Measurements from ENCODE around the gene CCNO. TPM values are rescaled to one million over a fixed set of nuclear protein-coding genes. Genes with fewer than 3 reads are reported as not detected.

The CCNO gene
- total RNA-seq (not detected), polyA plus RNA-seq (not detected), total RNA-seq (not detected)

DNA sequence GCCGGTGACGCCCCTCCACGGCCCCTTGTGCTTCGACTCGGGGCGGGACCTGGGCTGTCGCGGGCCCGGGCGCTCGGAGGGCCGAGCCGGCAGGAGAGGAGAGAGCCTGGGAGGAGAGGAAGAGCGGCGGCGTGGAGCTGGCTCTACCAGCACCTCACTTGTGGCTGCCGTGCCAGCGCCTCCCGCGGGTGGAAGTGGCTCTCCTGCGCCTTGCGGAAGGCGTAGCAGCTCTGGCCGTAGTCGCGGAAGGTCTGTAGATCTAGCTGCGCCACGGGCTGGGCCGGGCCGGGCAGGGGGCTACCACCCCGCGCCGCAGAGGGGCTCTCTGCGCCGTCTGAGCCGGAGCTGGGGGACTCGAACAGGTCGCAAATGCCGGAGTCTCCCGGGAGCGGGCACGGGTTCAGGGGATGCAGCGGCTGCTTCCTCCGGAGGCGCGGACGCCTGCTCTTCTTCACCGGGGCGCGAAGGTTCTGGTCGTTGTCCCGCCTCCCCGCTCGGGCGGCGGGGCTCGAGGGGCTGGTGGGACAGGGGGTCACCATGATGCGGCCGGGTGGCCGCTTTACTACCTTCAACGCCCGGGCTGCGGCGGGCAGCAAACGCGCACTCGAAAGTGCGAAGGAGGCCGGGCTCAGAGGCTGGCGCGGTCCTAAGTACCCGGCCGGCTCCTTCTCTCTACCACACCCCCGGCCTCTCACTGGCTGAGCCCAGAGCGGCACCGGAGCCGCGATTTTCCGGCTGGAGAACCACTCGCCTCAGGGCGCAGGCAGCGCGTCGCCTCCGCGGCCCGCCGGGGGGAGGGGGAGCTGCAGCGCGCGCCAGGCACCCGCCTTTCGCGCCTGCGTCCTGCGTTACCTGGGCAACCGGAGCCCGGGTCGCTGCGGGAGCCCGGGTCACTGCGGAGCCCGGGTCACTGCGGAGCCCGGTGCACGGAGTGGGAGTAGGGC, at the start of gene CCNO:
TSS of gene CCNO (minus strand) at position 624 of the 944 bp plus-strand sequence. CDS start at position 539, 85 bp downstream.
- Mint-ChIP-seq H3K36me3 (peaks cover 0 to 5% (median 0%) of the 10 kb centered on the region in 5 donors), H3K9me3 (no peaks in the 10 kb centered on the region), H3K27me3 (peaks cover 69 to 87% (median 76%) of the 10 kb centered on the region in 5 donors), H3K27ac (peak within 1 kb of the TSS in 3 of 9 donors; percentile 25 to 41 (median 38)), H3K4me3 (peak within 1 kb of the TSS; percentile 81 to 94 (median 86)), H3K4me1 (peaks cover 19 to 46% (median 29%) of the 10 kb centered on the region in 7 donors)
- peak in 8 of 9 donors; percentile 30 to 76 (median 50) for DNase-seq
- peak within 1 kb of the TSS; percentile 59 for H3K4me3 ChIP-seq (ENCODE audit: low read length)
- no peaks in the 10 kb centered on the region for H3K9me3 ChIP-seq (ENCODE audit: control insufficient read depth in 2 of 3, low read length in 3 of 3)
- H3K36me3 ChIP-seq (ENCODE audit: control insufficient read depth in 2 of 3, insufficient read depth in 3 of 3, low read length in 3 of 3) = no peaks in the 10 kb centered on the region
- ChIA-PET CTCF (interaction anchor here (2.0 kb wide), 1 partner anchor 61 kb away, joined by 7 read pairs; no protein-coding TSS in a partner anchor), POLR2A (no interaction called here)
- H3K4me1 ChIP-seq (ENCODE audit: control insufficient read depth in 2 of 2, insufficient read depth in 2 of 2, low read length in 2 of 2) = peaks cover 22 to 27% of the 10 kb centered on the region in 2 donors
- H3K27me3 ChIP-seq (ENCODE audit: control insufficient read depth in 2 of 2, insufficient read depth in 2 of 2, low read length in 2 of 2) = peaks cover 9 to 35% of the 10 kb centered on the region in 2 donors
- intact Hi-C loops (cut with micrococcal nuclease) = loop anchor here (1.0 to 5.0 kb wide), 6 partner anchors 10 to 921 kb away; partner anchors contain the start of genes CDC20B (in 2 of the 2), ARL15 (in 1 of the 2), DHX29 (in 1 of the 2) and MTREX (in 1 of the 2)
- no peak within 1 kb of the TSS for H3K27ac ChIP-seq (ENCODE audit: low read depth, low read length)
- ATAC-seq = peak; percentile 78

DNA sequence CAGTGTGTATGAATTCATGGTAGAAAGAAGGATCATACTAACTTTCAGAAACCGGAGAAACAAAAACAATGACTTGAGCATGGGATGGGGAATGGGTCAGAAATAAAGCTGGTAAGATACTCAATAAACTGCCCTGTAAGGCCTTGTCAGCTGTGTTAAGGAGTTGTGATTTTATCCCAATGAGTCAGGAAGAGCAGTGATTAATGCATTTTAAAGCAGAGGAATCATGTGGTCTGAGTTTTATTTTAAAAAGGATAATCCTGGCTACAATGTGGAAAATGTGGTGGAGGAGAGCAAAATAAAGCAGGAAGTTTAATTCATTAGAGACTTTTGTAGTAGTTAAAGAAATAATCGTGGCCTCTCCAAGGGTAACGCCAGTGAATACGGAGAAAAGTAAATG, 45.4 kb upstream of the CCNO start:
- DNase-seq (no peak), ATAC-seq (no peak)
- Histone ChIP-seq H3K36me3 (ENCODE audit: control insufficient read depth in 2 of 3, insufficient read depth in 3 of 3, low read length in 3 of 3) (peaks cover 9 to 69% (median 33%) of the 10 kb centered on the region in 3 experiments), H3K27ac (ENCODE audit: low read depth, low read length) (no peak overlapping the region), H3K4me1 (ENCODE audit: control insufficient read depth in 2 of 2, insufficient read depth in 2 of 2, low read length in 2 of 2) (no peaks in the 10 kb centered on the region), H3K27me3 (ENCODE audit: control insufficient read depth in 2 of 2, insufficient read depth in 2 of 2, low read length in 2 of 2) (no peaks in the 10 kb centered on the region), H3K4me3 (ENCODE audit: low read length) (no peak overlapping the region), H3K9me3 (ENCODE audit: control insufficient read depth in 2 of 3, low read length in 3 of 3) (no peaks in the 10 kb centered on the region)
- no peaks in the 10 kb centered on the region for H3K27me3 Mint-ChIP-seq
- peaks cover 20 to 73% (median 51%) of the 10 kb centered on the region in 5 donors for H3K36me3 Mint-ChIP-seq
- no peaks in the 10 kb centered on the region for H3K9me3 Mint-ChIP-seq
- ChIA-PET POLR2A (no interaction called here), CTCF (no interaction called here)
- no peaks in the 10 kb centered on the region for H3K4me1 Mint-ChIP-seq
- H3K27ac Mint-ChIP-seq = no peak overlapping the region
- H3K4me3 Mint-ChIP-seq = no peak overlapping the region
- intact Hi-C loops (cut with micrococcal nuclease) = loop anchor here in 1 of 2 donors (5.0 kb wide), 1 partner anchor 106 kb away; the partner anchor contains the start of gene CDC20B

GRCh38 chr5:55276771-55277170, 43.4 kb upstream of the CCNO start:
- Mint-ChIP-seq H3K4me1 (no peaks in the 10 kb centered on the region), H3K36me3 (peaks cover 24 to 70% (median 48%) of the 10 kb centered on the region in 5 donors)
- CTCF ChIA-PET = no interaction called here

GRCh38 chr5:55258339-55258738, 24.9 kb upstream of the CCNO start:
- no peak overlapping the region for H3K4me3 ChIP-seq (ENCODE audit: low read length)
- no peaks in the 10 kb centered on the region for H3K27me3 ChIP-seq (ENCODE audit: control insufficient read depth in 2 of 2, insufficient read depth in 2 of 2, low read length in 2 of 2)
- Mint-ChIP-seq H3K36me3 (peaks cover 2 to 55% (median 32%) of the 10 kb centered on the region in 5 donors), H3K27me3 (no peaks in the 10 kb centered on the region), H3K4me1 (no peaks in the 10 kb centered on the region), H3K27ac (no peak overlapping the region), H3K9me3 (no peaks in the 10 kb centered on the region), H3K4me3 (no peak overlapping the region)
- intact Hi-C loops (cut with micrococcal nuclease) = loop anchor here in 1 of 2 donors (2.0 kb wide), 1 partner anchor 86 kb away; the partner anchor contains the start of gene CDC20B
- no peak for ATAC-seq
- ChIA-PET CTCF (interaction anchor here (0.6 kb wide), 1 partner anchor 114 kb away, joined by 4 read pairs; no protein-coding TSS in a partner anchor), POLR2A (interaction anchor here (1.4 kb wide), 1 partner anchor 49 kb away, joined by 3 read pairs; the partner anchor contains the start of genes DHX29 and MTREX)
- DNase-seq = no peak
- no peak overlapping the region for H3K27ac ChIP-seq (ENCODE audit: low read depth, low read length)
- H3K9me3 ChIP-seq (ENCODE audit: control insufficient read depth in 2 of 3, low read length in 3 of 3) = no peaks in the 10 kb centered on the region
- H3K36me3 ChIP-seq (ENCODE audit: control insufficient read depth in 2 of 3, insufficient read depth in 3 of 3, low read length in 3 of 3) = peaks cover 0 to 59% (median 4%) of the 10 kb centered on the region in 3 experiments
- no peaks in the 10 kb centered on the region for H3K4me1 ChIP-seq (ENCODE audit: control insufficient read depth in 2 of 2, insufficient read depth in 2 of 2, low read length in 2 of 2)

More at GRCh38 chr5:55276771-55277170, 43.4 kb upstream of the CCNO start:
- ATAC-seq (no peak), DNase-seq (no peak)
- H3K4me3 ChIP-seq (ENCODE audit: low read length) = no peak overlapping the region
- H3K4me1 ChIP-seq (ENCODE audit: control insufficient read depth in 2 of 2, insufficient read depth in 2 of 2, low read length in 2 of 2) = no peaks in the 10 kb centered on the region
- Mint-ChIP-seq H3K9me3 (no peaks in the 10 kb centered on the region), H3K27me3 (no peaks in the 10 kb centered on the region), H3K4me3 (no peak overlapping the region), H3K27ac (no peak overlapping the region)
- no peak overlapping the region for H3K27ac ChIP-seq (ENCODE audit: low read depth, low read length)
- POLR2A ChIA-PET = no interaction called here
- intact Hi-C loops (cut with micrococcal nuclease) = loop anchor here in 1 of 2 donors (5.0 kb wide), 1 partner anchor 104 kb away; the partner anchor contains the start of gene CDC20B
- H3K36me3 ChIP-seq (ENCODE audit: control insufficient read depth in 2 of 3, insufficient read depth in 3 of 3, low read length in 3 of 3) = peaks cover 4 to 75% (median 39%) of the 10 kb centered on the region in 3 experiments
- H3K27me3 ChIP-seq (ENCODE audit: control insufficient read depth in 2 of 2, insufficient read depth in 2 of 2, low read length in 2 of 2) = no peaks in the 10 kb centered on the region
- H3K9me3 ChIP-seq (ENCODE audit: control insufficient read depth in 2 of 3, low read length in 3 of 3) = no peaks in the 10 kb centered on the region

- ATAC-seq = no peak
- Mint-ChIP-seq H3K4me1 (no peaks in the 10 kb centered on the region), H3K27ac (no peak overlapping the region), H3K4me3 (no peak overlapping the region), H3K36me3 (peaks cover 0 to 35% (median 21%) of the 10 kb centered on the region in 5 donors), H3K27me3 (peaks cover 0 to 13% (median 0%) of the 10 kb centered on the region in 5 donors), H3K9me3 (peaks cover 0 to 7% (median 0%) of the 10 kb centered on the region in 11 donors)
- Histone ChIP-seq H3K4me3 (ENCODE audit: low read length) (no peak overlapping the region), H3K9me3 (ENCODE audit: control insufficient read depth in 2 of 3, low read length in 3 of 3) (no peaks in the 10 kb centered on the region), H3K27ac (ENCODE audit: low read depth, low read length) (no peak overlapping the region), H3K36me3 (ENCODE audit: control insufficient read depth in 2 of 3, insufficient read depth in 3 of 3, low read length in 3 of 3) (peaks cover 0 to 35% (median 0%) of the 10 kb centered on the region in 3 experiments), H3K4me1 (ENCODE audit: control insufficient read depth in 2 of 2, insufficient read depth in 2 of 2, low read length in 2 of 2) (no peaks in the 10 kb centered on the region), H3K27me3 (ENCODE audit: control insufficient read depth in 2 of 2, insufficient read depth in 2 of 2, low read length in 2 of 2) (no peaks in the 10 kb centered on the region)
- no peak for DNase-seq
- intact Hi-C loops (cut with micrococcal nuclease) = no loop called here
- POLR2A ChIA-PET = no interaction called here
- CTCF ChIA-PET = no interaction called here
Observed at GRCh38 chr5:55254802-55255201, 21.4 kb upstream of the CCNO start.

GRCh38 chr5:55250064-55250463, 16.7 kb upstream of the CCNO start:
- Mint-ChIP-seq H3K4me1 (no peaks in the 10 kb centered on the region), H3K4me3 (no peak overlapping the region), H3K36me3 (peaks cover 0 to 14% (median 7%) of the 10 kb centered on the region in 5 donors), H3K27me3 (peaks cover 0 to 42% (median 10%) of the 10 kb centered on the region in 5 donors), H3K9me3 (peaks cover 0 to 34% (median 7%) of the 10 kb centered on the region in 11 donors), H3K27ac (no peak overlapping the region)
- Histone ChIP-seq H3K4me1 (ENCODE audit: control insufficient read depth in 2 of 2, insufficient read depth in 2 of 2, low read length in 2 of 2) (no peaks in the 10 kb centered on the region), H3K9me3 (ENCODE audit: control insufficient read depth in 2 of 3, low read length in 3 of 3) (no peaks in the 10 kb centered on the region), H3K4me3 (ENCODE audit: low read length) (no peak overlapping the region), H3K36me3 (ENCODE audit: control insufficient read depth in 2 of 3, insufficient read depth in 3 of 3, low read length in 3 of 3) (no peaks in the 10 kb centered on the region), H3K27me3 (ENCODE audit: control insufficient read depth in 2 of 2, insufficient read depth in 2 of 2, low read length in 2 of 2) (no peaks in the 10 kb centered on the region), H3K27ac (ENCODE audit: low read depth, low read length) (no peak overlapping the region)
- no peak for DNase-seq
- ChIA-PET CTCF (no interaction called here), POLR2A (no interaction called here)
- intact Hi-C loops (cut with micrococcal nuclease) = no loop called here
- no peak for ATAC-seq

Measured in naive thymus-derived CD4-positive, alpha-beta T cell (primary cell).